HG03175 (cell line): ENCODE results near the gene ADIPOR2.
"Not testable (repeated sequence)": the region's sequence is repeated elsewhere in the genome, so short reads cannot be mapped to it uniquely, and the experiment has no call there.

ENCODE experiments used
- ATAC-seq: cut with Tn5 transposase; IDR thresholded peaks from one replicate; pipeline ENCODE4 v1.9.1; 2021; ENCODE audit warnings: mild to moderate bottlenecking, moderate library complexity; ENCODE audit not compliant: unreplicated experiment

The ADIPOR2 gene

GRCh38 chr12:1663440-1664132 lies 27.3 kb upstream of the ADIPOR2 start:
- no peak for ATAC-seq

DNA sequence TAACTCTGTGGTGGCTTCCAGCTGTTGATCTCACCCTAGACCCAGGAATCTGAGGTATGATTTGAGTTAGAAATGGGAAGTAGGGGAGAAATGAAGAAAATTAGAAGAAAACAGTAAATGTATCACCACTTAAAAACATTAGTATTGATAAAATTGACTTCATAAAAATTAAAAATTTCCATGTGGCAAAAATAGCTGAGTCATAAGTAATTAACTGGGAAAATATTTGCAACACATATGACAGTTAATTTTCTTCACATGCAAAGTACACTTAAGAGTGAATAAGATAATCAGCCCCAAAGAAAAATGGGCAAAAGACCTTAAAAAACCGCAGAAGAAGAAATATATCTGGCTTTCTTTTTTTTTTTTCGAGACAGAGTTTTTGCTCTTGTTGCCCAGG lies 25.5 kb upstream of the ADIPOR2 start:
- ATAC-seq, result no peak

GRCh38 chr12:1666215-1666614 lies 24.7 kb upstream of the ADIPOR2 start:
- no peak for ATAC-seq

DNA sequence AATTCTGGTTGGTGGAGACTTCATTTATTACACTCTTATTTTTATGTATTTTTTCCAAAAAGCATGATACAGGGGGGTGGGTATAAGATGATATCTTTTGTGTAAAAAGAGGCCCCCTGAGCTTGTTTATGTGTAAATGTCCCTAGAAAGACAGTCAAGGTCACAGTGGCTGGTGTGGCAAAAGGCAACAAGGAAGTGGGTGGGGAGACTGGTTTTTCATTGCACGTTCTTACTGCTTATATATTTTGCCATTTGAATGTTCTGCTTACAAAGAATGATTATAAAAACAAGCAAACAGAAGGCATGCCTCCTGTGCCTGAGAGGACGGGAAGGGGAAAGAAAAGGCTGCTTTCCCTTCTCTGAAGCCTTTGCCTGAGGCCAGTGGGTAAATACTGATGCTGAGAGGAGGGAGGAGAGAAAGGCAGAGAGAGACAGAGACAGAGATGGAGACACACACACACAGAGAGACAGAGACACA lies 24.1 kb upstream of the ADIPOR2 start:
- no peak for ATAC-seq

DNA sequence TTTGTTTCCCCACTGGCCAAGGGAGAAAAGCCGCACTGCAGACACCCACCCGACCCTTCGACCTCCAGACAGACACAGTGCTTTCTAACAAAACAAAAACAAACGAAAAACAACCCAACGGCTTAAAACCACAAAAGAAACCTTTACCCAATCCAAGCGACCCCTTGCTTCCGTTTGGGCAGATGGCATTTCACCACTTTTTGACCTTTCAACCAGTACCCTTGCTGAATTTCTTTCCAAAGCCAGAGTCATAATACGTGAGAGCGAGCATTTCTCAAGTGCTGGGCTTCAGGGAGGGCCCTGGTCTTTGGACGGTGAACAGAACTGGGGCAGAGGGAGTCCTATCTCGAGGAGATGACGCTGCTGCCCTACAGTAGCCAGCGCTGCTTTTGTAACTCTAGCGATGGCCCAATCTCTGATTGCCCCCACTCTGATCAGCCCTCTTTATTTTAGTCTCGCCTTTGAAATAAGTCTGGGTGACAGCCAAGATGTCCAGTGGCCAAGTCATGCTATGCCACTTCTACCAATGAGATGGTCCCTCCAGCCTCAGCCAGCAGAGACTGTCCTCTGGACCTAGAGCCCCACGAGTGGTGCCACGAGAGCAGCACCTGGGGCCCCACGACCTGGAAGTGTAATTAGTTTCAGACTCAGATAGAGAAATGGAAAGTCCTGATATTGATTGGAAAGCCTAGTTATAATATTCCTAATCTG lies 21.9 kb upstream of the ADIPOR2 start:
- no peak for ATAC-seq

GRCh38 chr12:1670358-1671268 lies 20.3 kb upstream of the ADIPOR2 start:
- no peak for ATAC-seq

DNA sequence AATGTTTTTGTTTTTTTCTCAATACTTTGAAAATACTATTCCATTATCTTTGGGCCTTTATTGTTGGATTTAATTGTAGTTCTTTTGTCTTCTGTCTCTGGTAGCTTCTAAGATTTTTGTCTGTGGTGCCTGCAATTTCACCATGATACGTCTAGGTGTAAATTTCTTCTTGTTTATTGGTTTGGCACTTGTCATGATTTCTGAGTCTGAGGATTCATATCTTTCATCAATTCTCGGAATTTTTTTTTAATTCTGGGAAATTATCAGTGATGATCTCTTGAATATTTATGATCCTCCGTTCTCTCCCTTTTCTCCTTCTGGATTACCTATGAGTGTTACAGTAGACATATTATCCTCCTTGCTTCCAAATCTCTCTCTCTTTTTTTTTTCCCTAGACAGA lies 14.8 kb upstream of the ADIPOR2 start:
- no peak for ATAC-seq

DNA sequence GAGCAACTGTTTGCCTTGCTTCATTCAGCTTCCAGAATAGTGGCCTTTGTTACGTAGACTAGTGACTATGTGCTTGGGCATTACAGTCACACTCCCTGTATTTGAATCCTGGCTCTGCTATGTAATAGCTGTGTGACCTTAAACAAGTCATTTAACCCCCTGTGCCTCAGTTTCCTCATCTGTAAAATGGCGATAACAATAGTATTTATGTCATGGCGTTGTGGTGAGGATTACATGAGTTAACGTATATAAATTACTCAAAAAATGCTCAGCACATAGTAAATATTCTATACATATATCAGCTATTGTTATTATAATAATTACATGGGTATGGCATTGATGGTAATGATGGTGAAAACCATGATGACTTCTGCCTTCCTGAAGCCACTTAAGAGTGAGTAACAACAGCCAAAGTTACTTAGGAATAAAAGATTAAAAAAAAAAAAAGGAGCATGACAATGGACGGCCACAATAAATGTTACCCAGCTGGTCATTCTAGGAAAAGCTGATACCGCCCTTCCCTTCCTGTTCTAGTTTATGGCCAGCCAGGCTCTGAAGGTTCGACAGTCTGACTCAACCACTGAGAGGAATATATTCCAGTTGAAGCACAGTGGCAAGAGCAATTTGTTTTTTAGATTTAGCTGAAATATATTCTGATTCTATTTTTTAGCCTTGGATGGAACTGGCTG lies 9.9 kb upstream of the ADIPOR2 start:
- no peak for ATAC-seq

DNA sequence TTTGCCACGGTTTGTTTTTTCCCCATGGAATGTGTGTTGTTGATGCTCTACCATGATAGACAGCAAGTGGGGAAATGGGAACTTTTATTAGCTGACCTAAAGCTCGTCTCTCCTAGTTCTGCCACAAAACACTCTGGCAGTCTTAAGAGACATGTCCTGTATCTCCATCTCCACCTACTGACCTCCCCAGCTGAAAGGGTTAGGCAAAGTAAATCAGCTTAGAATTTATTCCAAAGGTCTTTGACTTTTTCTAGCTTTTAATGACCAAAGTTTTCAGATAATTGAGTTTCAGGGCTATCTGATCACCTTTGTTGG lies 9.4 kb upstream of the ADIPOR2 start:
- no peak for ATAC-seq

GRCh38 chr12:1688086-1688710 lies 2.7 kb upstream of the ADIPOR2 start:
- no peak for ATAC-seq

DNA sequence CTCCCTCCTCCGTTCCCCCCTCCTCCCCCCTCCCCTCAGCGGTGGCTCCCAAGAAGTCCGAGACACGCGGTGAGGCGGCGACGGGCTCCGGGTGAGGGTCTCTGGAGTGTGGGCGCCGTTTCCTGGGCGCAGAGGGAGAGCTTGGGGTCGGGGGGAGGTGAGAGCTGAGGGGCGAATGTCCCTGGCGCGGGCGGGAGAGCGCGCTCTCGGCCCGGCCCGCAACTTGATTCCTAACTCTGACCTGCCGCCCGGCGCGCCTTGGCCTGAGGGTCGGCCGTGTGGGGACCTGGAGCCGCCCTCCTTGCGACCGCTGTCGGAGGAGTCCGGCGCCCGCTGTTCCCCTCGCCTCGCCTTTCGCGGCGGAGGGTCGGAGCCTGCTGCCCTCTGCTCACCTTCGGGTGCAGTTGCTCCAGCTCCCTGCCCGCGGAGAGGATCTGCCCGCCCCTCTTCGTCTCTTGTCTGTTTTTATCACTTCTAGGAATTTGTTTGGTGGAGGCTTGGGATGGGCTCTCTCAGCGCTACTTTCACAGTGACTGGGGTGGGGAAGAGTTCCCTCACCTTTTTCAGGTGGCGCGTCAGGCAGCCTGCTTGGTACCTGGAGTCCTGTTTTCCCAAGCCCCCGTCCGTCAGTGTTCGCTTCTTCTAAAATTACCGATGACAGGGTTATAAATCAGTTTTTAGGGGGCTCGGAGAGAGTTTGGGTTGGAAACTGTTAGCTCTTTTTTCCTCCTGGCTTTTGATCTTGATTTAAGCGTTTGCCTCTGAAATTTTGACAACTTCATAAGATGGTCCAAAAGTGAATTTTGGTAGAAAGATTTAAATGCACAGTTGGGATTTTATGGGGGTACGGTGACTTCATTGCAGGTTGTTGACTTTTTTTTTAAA lies 495 bp downstream of the ADIPOR2 start:
- ATAC-seq, result peak; percentile 54

- ATAC-seq, result no peak
These were observed 1.4 kb downstream of the ADIPOR2 start for GRCh38 chr12:1692226-1692625.

GRCh38 chr12:1692895-1693610 lies 2.2 kb downstream of the ADIPOR2 start:
- ATAC-seq, result no peak

GRCh38 chr12:1695097-1695496 lies 4.2 kb downstream of the ADIPOR2 start:
- not testable (repeated sequence) for ATAC-seq

DNA sequence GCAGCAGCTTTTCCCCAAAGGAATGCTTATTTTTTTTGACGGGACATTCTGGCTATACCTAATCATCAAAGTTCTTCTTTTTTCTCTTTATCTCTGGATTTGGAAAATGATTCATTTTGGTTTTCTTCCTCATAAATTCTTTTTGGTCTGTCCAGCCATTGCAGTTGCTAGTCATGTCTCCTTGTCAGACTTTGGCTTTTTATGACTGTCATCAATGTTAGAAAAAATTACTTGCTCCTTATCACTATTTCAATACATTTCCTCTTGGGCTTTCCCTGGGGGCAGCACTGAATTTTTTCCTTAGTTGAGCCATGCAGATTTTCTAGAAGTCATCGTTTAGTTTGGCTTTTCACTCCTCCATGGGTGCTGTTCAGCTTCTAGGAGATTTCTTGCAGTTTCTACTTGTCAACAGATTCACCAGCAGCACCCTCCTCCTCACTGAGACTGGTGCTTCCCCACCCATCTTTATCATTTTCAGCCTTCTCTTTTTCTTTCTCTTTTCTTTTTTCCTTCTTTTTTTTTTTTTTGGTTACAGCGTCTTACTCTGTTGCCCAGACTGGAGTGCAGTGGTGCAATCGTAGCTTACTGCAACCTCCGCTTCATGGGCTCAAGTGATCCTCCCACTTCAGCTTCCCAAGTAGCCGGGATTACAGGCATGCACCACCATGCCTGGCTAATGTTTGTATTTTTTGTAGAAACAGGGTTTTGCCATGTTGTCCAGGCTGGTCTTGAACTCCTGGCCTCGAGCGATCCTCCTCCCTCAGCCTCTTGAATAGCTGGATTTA lies 5.2 kb downstream of the ADIPOR2 start:
- ATAC-seq, result no peak

GRCh38 chr12:1696800-1697199 lies 5.9 kb downstream of the ADIPOR2 start:
- no peak for ATAC-seq

DNA sequence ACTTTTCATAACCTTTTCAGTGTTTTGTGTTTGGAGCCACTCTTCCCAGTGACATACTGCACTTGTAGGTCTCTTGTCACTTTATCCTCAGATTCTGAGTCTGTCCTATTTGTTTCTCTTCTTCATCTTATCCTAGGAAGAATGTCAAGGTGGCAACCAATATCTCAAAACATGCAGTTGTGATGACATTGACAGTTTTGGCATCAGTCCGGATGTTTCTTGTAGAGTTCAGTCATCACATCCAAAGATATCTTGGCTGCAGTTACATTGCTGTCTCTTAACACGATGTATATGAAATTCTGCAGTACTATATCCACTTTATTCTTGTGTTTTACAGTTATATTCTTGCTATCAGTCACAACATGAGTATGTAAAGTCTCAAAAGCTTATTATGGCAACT lies 6.4 kb downstream of the ADIPOR2 start:
- ATAC-seq, result no peak

DNA sequence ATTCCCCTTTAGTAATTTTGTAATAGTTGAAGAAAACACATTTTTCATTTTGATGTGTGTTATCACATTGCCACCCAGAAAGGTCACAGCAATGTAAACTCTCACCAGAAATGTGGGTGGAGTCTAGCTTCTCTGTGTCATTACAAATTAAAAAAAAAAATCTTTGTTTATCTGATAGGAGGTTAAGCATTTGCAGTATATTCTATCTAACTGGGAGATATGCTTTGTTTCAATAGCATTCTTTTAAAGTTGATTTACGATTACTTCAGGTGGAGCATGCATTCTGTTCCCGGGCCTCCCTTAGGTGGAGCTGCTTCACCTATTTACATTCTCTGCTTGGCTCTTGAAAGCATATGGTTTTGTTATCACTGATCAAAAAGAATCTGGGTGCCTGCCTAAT lies 7.8 kb downstream of the ADIPOR2 start:
- no peak for ATAC-seq
